Retina (tissue), 1 donor: ENCODE data around the gene CBX1.
"Not testable (repeated sequence)": the region's sequence is repeated elsewhere in the genome, so short reads cannot be mapped to it uniquely, and the experiment has no call there.

Experiments
- DNase-seq: peaks from one replicate; pipeline ENCODE4 v3.0.0-alpha.2; 2016

CBX1 gene

DNA sequence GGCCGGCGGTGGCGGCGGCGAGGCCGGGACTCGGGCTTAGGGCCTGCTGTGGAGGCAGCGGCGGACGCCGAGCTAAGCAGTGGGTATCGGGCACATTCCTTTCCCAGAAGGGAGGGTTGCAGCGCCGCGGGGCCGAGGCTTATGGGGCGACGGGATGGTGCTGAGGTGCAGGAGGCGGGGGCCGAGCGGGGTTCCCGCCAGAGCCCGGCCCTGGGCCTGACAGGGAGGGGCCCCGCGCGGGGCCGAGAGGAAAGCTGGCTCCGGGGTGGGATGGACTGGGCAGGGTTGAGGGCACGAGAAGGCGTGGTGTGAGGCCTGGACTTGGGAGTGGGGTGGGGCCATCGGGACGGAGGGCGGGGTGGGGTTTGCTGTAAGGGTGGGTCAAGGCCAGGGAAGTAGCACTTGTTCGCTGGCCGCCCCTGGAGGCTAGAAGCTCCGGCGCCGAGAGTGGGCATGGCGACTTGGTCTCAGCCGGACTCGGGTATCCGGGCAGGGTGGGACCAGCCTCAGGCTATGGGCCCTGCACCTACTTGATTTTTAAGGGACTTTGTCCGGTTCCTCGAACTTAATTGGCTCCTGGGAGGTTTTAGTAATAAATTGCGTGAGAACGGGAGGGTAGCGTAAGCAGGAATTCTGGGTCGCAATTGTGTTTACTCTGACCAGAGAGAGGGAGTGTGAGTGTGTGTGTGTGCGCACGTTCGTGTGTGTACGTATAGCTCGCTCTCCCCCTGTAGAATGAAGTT is 52.7 kb downstream of the CBX1 start:
- DNase-seq: peak; percentile 71

GRCh38 chr17:48047741-48048383 is 53.4 kb downstream of the CBX1 start, which contains the start of gene NFE2L1:
TSS of gene NFE2L1 (plus strand) at chr17:48048359. CDS start at chr17:48051119, 2,760 bp downstream.
- DNase-seq: peak; percentile 98

GRCh38 chr17:48047113-48047740 is 54.1 kb downstream of the CBX1 start:
- peak; percentile 34 for DNase-seq

DNA sequence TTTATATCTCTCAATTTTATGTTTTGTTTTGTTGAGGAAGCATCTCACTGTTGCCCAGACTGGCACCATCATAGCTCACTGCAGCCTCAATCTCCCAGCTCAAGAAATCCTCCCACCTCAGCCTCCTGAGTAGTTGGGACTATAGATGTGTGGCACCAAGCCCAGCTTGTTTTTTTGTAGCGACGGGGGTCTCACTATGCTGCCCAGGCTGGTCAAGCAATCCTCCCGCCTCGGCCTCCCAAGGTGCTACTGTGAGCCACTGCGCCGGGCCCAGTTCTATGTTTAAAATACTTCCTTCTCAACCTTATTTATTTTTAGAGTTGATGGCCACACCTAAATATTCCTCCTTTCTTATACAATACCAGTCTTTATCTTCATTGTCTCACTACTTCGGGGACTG is 55.0 kb downstream of the CBX1 start:
- DNase-seq: no peak

GRCh38 chr17:48045316-48046001 is 55.8 kb downstream of the CBX1 start:
- DNase-seq: no peak

DNA sequence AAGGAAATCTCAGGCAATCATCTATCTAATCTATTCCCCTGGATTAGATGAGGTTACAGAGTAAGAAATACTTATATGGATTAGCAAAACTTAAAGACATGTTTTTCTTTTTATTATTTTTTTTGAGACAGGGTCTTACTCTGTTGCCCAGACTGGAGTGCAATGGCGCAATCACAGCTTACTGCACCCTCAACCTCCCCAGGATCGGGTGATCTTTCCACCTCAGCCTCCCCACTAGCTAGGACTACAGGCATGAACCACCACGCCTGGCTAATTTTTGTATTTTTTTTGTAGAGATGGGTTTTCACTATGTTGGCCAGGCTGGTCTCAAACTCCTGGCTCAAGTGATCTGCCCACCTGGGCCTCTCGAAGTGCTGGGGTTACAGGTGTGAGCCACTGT is 56.4 kb downstream of the CBX1 start:
- DNase-seq: no peak

- DNase-seq: no peak
Measured at GRCh38 chr17:48043176-48043575, 58.1 kb downstream of the CBX1 start.

DNA sequence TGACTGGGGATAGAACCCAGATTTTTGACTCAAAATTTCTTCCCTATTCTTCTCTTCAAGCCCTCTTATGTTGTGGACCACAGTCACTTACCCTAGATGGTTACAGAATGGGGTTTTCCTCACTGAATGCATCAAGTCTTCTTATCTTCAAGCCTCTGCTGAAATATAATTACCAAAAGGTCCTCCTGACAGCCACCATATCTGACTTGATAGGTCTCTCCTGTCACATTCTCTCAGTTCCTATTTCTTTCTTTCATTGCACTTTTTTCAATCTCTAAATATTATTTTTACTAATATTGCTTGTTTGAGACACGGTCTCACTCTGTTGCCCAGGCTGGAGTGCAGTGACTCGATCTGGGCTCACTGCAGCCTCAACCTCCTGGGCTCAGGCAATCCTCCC is 62.6 kb downstream of the CBX1 start:
- no peak for DNase-seq

DNA sequence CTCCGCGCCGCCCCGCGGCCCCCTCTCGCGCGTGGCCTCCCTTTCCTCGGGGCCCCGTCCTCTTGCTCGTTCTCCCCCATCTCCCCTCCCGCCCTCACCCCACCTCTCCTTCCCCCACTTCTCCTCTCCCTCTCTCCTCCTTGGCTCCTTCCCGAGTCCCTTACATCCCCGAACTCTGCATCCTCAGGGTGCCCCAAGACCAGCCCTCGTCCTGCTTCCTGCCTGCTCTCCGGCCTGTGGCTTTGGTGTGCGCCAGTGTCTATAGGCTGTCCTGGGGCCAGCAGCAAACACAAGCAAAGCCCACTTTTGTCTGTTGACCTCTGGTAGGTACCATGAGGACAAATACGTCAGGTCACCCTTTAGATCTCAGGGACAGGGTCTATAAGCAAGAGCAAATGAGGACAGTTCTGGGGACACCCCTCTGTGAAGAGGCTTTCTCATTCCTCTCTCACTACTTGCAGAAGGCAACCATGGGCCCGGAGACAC is 63.4 kb downstream of the CBX1 start:
- DNase-seq: no peak

DNA sequence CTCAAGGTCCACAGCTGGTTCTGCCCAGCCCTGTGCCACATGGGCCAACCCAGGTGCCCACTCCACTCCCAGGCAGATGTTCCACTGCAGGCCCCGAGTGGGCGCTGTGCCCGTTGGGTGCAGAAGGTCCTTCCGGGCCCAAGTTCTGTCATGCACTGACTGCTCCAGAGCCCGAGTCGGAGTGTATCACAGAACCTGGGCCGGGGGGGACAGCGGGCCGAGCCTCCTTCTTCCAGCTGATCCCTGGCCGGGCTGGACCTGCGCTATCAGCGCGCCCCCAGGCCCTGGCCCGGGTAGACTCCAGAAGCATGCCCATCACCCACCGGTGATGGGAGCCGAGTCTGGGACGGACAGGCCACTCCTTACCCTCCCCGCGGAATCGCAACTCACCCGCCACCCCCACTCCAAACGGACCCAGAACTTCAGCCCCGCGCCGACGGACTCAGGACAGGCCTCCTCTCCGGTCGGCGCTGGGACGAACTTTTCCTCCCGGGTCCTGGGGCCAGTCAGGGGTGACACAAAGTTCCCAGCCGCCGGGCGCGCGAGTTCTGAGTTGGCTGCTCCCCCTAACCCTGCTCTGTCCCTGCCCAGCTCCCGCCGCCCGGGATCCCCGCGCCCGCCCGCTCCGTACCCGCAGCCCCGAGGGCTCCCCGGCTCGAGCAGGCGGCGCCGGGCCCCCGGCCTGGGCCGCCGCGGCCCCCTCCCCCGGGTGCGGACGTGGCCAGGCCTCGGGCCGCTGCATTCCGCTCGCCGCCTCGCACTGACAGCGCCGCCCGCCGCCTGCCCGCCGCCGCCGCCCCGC is 64.0 kb downstream of the CBX1 start, which contains the start of gene COPZ2:
TSS of gene COPZ2 (minus strand) at position 762 of the 802 bp plus-strand sequence. CDS start at position 742, 20 bp downstream.
- peak; percentile 62 for DNase-seq

DNA sequence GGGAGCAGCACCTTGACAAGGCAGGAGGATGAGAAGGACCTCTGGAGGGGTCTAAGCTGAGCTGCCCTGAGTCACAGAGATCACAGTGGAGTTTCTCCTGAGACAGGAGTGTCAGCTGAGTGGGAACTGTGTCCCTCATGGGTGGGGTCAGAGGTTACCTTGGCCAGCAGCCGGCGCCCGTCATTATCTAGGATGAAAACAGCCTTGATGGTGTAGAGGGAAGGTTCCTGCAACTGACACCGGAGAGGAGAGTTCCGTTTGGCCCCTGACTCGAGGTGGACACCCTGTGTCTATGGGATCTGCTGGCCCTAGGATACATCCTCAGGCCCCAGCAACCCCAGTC is 64.6 kb downstream of the CBX1 start:
- DNase-seq: no peak

DNA sequence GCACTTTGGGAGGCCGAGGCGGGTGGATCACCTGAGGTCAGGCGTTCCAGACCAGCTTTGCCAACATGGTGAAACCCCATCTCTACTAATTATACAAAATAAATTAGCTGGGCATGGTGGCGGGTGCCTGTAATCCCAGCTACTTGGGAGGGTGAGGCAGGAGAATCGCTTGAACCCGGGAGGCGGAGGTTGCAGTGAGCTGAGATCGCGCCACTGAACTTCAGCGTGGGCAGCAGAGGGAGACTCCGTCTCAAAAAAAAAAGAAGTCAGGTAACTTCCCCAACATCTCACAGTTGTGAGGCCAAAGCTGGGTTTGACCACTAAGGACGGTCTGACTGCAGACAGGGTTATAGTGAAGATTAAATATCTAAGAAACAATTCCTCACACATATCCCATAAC is 66.5 kb downstream of the CBX1 start:
- not testable (repeated sequence) for DNase-seq

- no peak for DNase-seq
Measured at GRCh38 chr17:48031966-48032365, 69.3 kb downstream of the CBX1 start.

DNA sequence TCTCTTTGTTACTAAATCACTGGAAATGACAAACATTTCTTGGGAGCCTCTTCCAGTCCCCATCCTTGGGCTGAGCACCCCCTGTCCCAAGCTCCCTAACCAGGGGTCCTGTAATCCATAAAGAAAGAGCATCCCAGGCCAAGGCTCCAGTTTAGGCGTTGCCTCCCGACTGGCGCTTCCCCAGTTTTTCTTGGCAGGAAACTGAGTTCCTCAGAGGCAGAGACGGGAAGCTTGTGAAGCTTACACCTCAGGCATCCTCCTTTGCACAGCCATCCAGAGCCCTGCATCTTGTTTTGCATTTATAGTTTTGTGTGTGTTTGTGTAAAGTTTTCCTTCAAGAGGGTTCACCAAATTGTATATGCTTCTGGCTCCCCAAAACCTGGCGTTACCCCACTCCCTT is 70.7 kb downstream of the CBX1 start:
- DNase-seq: no peak

DNA sequence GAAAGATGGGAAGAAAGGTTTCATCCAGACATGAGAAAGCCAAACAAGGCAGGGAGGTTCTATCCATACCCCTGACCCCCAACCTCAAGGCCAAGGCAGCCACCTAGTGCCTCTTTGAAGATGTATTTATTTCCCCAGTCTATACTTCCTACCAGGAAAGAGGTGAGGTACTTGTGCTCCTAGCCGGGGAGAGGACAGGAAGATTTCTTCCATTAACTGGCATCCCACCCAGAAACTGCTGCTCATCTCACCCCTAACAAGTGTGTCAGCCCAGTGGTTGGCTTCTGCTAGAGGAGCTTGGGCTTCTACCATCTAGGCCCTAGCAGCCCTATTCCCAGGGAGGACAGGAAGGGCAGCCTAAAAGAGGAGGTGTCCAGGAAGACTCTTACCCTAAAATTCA is 72.5 kb downstream of the CBX1 start:
- no peak for DNase-seq

DNA sequence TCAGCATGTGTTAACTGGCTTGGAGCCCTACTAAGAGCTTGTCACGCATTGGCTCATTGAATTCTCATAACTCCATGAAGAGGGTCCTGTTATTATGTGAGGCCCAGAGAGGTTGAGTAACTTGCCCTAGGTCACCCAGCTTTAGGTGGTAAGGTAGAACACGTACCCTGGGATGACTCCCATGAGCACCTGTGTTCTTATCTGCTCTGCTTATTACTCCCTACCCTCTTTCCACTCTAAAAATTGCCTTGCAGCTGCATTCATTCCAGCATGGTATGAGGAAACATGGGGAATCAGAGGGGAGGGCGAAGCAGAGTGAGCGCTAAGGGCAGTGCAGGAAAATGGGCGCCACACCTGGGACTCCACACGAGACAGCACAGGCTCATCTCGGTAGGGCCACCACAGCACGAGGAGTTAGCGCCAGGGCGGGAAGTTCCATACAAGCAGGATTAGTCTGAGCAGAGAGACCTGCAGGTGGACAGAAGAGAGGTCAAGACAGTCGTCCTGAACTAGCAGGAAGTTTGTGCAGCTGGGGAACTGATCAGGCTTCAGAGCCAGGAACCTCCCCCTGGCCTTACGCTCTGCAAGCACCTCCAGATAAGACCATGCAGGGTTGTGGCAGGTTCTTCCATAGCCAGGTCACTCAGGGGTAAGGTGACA is 73.8 kb downstream of the CBX1 start:
- DNase-seq: no peak

DNA sequence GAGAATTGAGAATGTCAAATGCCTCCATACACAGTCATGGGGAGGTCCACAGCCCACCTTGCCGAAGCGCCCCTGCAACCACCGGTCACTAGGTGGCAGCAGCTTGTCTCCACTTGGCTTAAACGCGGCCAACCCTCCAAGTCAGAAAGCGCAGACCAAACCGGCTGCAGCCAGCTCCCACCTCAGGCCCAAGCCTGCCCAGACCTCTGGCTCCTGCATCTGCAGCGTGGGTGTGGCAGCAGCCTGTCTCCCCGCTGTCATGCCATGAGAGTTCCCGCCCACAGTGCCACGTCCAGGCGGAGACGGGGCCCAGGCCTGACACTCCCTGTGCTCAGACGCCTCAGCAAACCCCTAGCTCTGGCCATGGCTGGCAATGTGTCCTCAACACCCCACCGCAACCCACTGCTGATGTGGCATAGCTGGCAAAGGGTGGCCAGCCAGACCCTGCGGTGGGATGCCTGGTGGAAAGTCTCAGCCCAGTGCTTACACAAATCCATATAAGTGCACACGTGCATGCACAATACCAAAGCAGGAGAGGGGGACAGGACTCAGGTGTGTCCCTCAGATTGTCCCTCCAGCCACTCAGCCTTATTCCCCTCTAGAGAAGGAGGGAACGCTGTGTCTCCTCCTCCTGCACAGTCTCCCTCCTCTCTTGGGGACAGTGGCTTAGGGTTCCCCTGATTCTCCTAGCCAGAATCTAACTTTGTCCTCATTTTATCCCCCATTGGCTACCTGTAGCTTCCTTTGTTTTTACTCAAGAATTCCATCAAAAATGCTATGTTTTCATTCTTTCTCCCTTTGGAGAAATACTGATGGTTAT is 74.6 kb downstream of the CBX1 start:
- DNase-seq: peak; percentile 88

- no peak for DNase-seq
Measured at GRCh38 chr17:48025904-48026501, 75.3 kb downstream of the CBX1 start.

DNA sequence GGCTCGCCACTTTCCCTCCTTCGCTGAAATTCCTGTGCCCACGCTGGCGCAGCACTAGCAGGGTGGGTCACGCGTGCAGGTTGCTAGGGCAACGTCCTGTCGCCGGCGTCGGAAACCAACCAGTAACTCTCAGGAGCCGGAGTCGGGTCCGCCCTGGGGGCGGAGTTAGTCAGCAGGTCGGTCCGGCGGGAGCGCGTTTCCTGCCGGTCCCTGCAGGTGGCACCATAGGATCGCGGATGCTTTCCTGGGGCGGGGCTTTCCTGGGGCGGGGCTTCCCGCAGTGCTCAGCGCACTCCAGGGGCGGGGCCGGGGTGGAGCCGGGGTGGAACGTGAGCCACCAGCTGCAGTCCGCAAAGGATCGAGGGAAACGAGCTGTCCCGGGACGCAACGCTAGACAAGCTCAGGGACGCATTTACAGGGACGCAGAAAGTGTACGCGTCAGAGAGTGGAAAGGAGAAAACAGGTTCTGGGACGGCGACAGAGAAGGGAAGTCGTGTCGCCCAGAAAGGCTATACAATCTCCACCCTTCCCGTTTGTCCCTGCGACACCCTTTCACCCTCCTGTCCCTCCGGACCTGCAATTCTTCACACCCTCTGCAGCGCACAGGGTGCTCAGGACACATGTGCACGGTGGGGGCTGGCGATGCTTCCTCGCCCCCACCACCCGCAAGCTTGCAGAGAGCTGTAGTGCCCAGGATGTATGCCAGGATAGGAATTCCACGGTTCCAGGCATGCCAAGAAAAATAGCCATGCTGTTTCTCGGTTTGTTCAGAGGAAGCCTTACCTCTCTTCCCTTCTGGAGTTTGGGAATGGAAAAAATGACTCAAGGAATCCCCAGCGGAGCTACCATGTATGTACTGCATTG is 76.0 kb downstream of the CBX1 start:
- DNase-seq: peak; percentile 96
